Hematopoietic multipotent progenitor cell treated with erythropoietin and hydrocortisone succinate and interleukin-3 and kit ligand, for 6 days (in vitro differentiated cells): ENCODE data around the gene SRP68.
"Not testable (repeated sequence)": the region's sequence is repeated elsewhere in the genome, so short reads cannot be mapped to it uniquely, and the experiment has no call there.

ENCODE experiments used
- DNase-seq: peaks from one replicate; pipeline ENCODE4 v3.0.0-alpha.2; 2015

SRP68 gene

GRCh38 chr17:76089680-76090516 lies 17.6 kb upstream of the SRP68 start:
- DNase-seq: no peak

- DNase-seq: no peak
These were observed 16.7 kb upstream of the SRP68 start for GRCh38 chr17:76088868-76089576.

GRCh38 chr17:76088041-76088867 lies 15.9 kb upstream of the SRP68 start:
- DNase-seq: no peak

- no peak for DNase-seq
These were observed 15.2 kb upstream of the SRP68 start for GRCh38 chr17:76087531-76087930.

GRCh38 chr17:76086384-76086783 lies 14.1 kb upstream of the SRP68 start:
- no peak for DNase-seq

GRCh38 chr17:76085731-76086366 lies 13.5 kb upstream of the SRP68 start:
- DNase-seq: no peak

- DNase-seq: no peak
These were observed 12.9 kb upstream of the SRP68 start for GRCh38 chr17:76085066-76085730.

GRCh38 chr17:76083536-76084182 lies 11.3 kb upstream of the SRP68 start:
- DNase-seq: peak; percentile 42

- no peak for DNase-seq
These were observed 10.3 kb upstream of the SRP68 start for GRCh38 chr17:76082326-76083251.

GRCh38 chr17:76081295-76082210 lies 9.2 kb upstream of the SRP68 start:
- no peak for DNase-seq

- no peak for DNase-seq
These were observed 8.5 kb upstream of the SRP68 start for GRCh38 chr17:76080768-76081287.

- DNase-seq: peak; percentile 54
These were observed 7.8 kb upstream of the SRP68 start for GRCh38 chr17:76079956-76080767.

- DNase-seq: no peak
These were observed 7.2 kb upstream of the SRP68 start for GRCh38 chr17:76079535-76079955.

- no peak for DNase-seq
These were observed 6.7 kb upstream of the SRP68 start, which contains the start of gene ZACN for GRCh38 chr17:76078860-76079534. ZACN (plus strand) TSS chr17:76079182; CDS start chr17:76079265, 83 bp downstream.

- DNase-seq: not testable (repeated sequence)
These were observed 6.1 kb upstream of the SRP68 start for GRCh38 chr17:76078370-76078769.

GRCh38 chr17:76077584-76078110 lies 5.3 kb upstream of the SRP68 start:
- DNase-seq: peak; percentile 35
